Measurements from ENCODE around the gene POM121L12. TPM values are rescaled to one million over a fixed set of nuclear protein-coding genes. Genes with fewer than 3 reads are reported as not detected.

POM121L12 gene
- polyA plus RNA-seq, 1 donor from 2014 or later: not detected

- H3K4me3 Mint-ChIP-seq: no peak overlapping the region
- H3K9me3 Mint-ChIP-seq: peaks cover 7 to 12% (median 8%) of the 10 kb centered on the region in 3 donors
- no peaks in the 10 kb centered on the region for H3K4me1 Mint-ChIP-seq
- H3K36me3 Mint-ChIP-seq: no peaks in the 10 kb centered on the region
- H3K27ac Mint-ChIP-seq: no peak overlapping the region
- H3K27me3 Mint-ChIP-seq: no peaks in the 10 kb centered on the region
Observed at GRCh38 chr7:53068673-53069072, 33.2 kb downstream of the POM121L12 start.

- Mint-ChIP-seq H3K9me3 (peaks cover 5 to 13% (median 7%) of the 10 kb centered on the region in 3 donors), H3K36me3 (no peaks in the 10 kb centered on the region), H3K4me1 (no peaks in the 10 kb centered on the region), H3K4me3 (no peak overlapping the region), H3K27me3 (no peaks in the 10 kb centered on the region), H3K27ac (no peak overlapping the region)
Observed at GRCh38 chr7:53070883-53071282, 35.5 kb downstream of the POM121L12 start.
